Cardiac muscle cell (in vitro differentiated cells and primary cell): ENCODE data around the gene EPHA6. TPM values are rescaled to one million over a fixed set of nuclear protein-coding genes. Genes with fewer than 3 reads are reported as not detected.

Source experiments
- DNase-seq, 2 donors: peaks; one replicate each; pipeline versions ENCODE4 v3.0.0 to v3.0.0-alpha.2; 2010 to 2017; ENCODE audit warnings: low read depth in 1 of 2, low spot score in 1 of 2
- H3K27ac ChIP-seq: fragments of 200-600 bp; sonication (generic); 2 replicates; pipeline ENCODE4 v1.5.1; 2016
- H3K27me3 ChIP-seq: fragments of 200-600 bp; sonication (generic); 2 replicates; pipeline ENCODE4 v1.6.0; 2016; ENCODE audit warnings: control low read depth
- H3K36me3 ChIP-seq: fragments of 200-600 bp; sonication (generic); 2 replicates; pipeline ENCODE4 v1.5.1; 2016; ENCODE audit warnings: control low read depth
- H3K4me1 ChIP-seq: fragments of 200-600 bp; sonication (generic); 2 replicates; pipeline ENCODE4 v1.8.1; 2017; ENCODE audit warnings: low read depth, mild to moderate bottlenecking, mixed run types
- H3K4me3 ChIP-seq: fragments of 200-600 bp; sonication (generic); 2 replicates; pipeline ENCODE4 v1.5.1; 2016; ENCODE audit warnings: mild to moderate bottlenecking
- H3K9me3 ChIP-seq: fragments of 200-600 bp; sonication (generic); 2 replicates; pipeline ENCODE4 v1.5.1; 2017; ENCODE audit warnings: low read depth, mild to moderate bottlenecking, control low read depth
- CTCF ChIP-seq: IDR thresholded peaks from 2 replicates; pipeline ENCODE4 v1.5.1; 2012; ENCODE audit warnings: low read depth, mild to moderate bottlenecking, low read length
- polyA plus RNA-seq: library from polyadenylated mRNA; unstranded; fragments of >200 nt; fragmentation: Nextera tagmentation; extraction: Ambion mirVana; gene quantifications from 2 replicates; pipeline ENCODE4 v1.2.1, GENCODE V29; 2016
- total RNA-seq: library from RNA; depleted of rRNA; stranded (reverse); fragments of >200 nt; gene quantifications from 2 replicates; pipeline ENCODE4 v1.2.3, GENCODE V29; 2016

Gene EPHA6
- total RNA-seq (0.15 and 0.46 TPM in 2 replicates), polyA plus RNA-seq (not detected in 2 replicates)

- Histone ChIP-seq H3K27ac (no peak within 1 kb of the TSS), H3K27me3 (peaks cover 70% of the 10 kb centered on the region), H3K4me1 (no peaks in the 10 kb centered on the region), H3K9me3 (no peaks in the 10 kb centered on the region), H3K36me3 (no peaks in the 10 kb centered on the region), H3K4me3 (peak within 1 kb of the TSS; percentile 47)
- DNase-seq = peak; percentile 48 to 64
- peak; percentile 22 for TF ChIP-seq CTCF
These were observed at the start of gene EPHA6 for GRCh38 chr3:96813820-96814650. Gene EPHA6 (plus strand): TSS chr3:96814594.

DNA sequence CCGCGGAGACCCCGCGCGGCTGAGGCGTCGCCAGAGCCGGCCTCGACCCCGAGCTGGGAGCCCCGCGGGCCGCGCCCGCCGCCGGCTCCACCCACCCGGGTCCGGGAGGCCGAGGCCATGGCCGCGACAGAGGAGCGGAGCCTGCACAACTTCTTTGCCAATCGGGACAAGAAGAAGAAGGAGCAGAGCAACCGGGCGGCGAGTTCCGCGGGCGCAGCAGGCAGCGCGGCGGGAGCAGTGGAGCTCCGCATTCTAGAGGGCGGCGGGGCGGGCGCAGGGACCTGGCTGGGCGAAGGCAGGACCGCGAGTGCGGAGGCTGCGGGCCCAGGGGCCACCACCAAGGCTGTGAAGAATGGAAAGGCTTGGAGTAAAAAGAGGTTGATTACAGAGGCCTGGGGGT lies 37.6 kb upstream of the EPHA6 start:
- no peaks in the 10 kb centered on the region for H3K36me3 ChIP-seq
- TF ChIP-seq CTCF = no peak
- H3K4me1 ChIP-seq = no peaks in the 10 kb centered on the region

DNA sequence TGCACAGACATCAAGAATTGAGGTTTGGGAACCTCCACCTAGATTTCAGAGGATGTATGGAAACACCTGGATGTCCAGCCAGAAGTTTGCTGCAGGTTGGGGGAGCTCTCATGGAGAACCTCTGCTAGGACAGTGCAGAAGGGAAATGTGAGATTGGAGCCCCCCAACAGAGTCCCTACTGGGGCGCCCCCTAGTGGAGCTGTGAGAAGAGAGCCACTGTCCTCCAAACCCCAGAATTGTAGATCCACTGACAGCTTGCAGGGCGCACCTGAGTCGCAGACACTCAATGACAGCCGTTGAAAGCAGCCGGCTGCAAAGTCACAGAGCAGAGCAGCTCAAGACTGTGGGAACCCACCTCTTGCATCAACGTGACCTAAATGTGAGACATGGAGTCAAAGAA lies 34.6 kb upstream of the EPHA6 start:
- no peak for TF ChIP-seq CTCF
- H3K4me3 ChIP-seq = no peak overlapping the region
- H3K36me3 ChIP-seq = no peaks in the 10 kb centered on the region
- no peak overlapping the region for H3K27ac ChIP-seq
- H3K27me3 ChIP-seq = no peaks in the 10 kb centered on the region
- no peaks in the 10 kb centered on the region for H3K4me1 ChIP-seq
- H3K9me3 ChIP-seq = no peaks in the 10 kb centered on the region
- DNase-seq = no peak

More for the DNA sequence above, 37.6 kb upstream of the EPHA6 start:
- Histone ChIP-seq H3K9me3 (no peaks in the 10 kb centered on the region), H3K27me3 (no peaks in the 10 kb centered on the region), H3K27ac (no peak overlapping the region), H3K4me3 (no peak overlapping the region)
- no peak for DNase-seq

- no peak for TF ChIP-seq CTCF
- H3K27ac ChIP-seq = no peak overlapping the region
- H3K4me1 ChIP-seq = no peaks in the 10 kb centered on the region
- no peak for DNase-seq
- no peaks in the 10 kb centered on the region for H3K27me3 ChIP-seq
- no peak overlapping the region for H3K4me3 ChIP-seq
- H3K36me3 ChIP-seq = no peaks in the 10 kb centered on the region
- no peaks in the 10 kb centered on the region for H3K9me3 ChIP-seq
These were observed 18.3 kb upstream of the EPHA6 start for GRCh38 chr3:96796101-96796500.

DNA sequence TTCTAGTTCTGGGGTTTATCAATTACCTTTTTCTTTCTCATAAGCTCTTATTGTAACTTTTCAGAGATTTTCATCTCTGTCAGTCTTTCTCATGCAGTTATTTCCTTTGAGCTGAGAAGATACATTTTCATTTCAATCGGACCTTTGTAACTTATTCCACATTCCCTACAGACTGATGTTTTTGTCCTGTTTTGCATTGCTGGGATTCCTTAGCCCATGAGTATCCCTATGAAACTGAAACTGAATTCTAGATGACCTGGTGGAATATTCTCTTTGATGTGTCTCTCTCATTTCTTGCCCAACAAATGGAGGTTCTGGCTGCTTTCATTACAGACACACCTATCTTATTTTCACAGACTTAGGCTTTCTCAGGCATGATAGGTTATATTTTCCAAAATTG lies 10.5 kb upstream of the EPHA6 start:
- no peak for TF ChIP-seq CTCF
- H3K4me1 ChIP-seq = no peaks in the 10 kb centered on the region
- no peaks in the 10 kb centered on the region for H3K9me3 ChIP-seq
- no peaks in the 10 kb centered on the region for H3K27me3 ChIP-seq
- H3K27ac ChIP-seq = no peak overlapping the region
- no peaks in the 10 kb centered on the region for H3K36me3 ChIP-seq
- no peak for DNase-seq
- H3K4me3 ChIP-seq = no peak overlapping the region
